Activated T-cell treated with anti-CD3 and anti-CD28 coated beads for 1 hour (primary cell): Measurements from ENCODE around the gene SH2B2.
"Not testable (repeated sequence)": the region's sequence is repeated elsewhere in the genome, so short reads cannot be mapped to it uniquely, and the experiment has no call there.

Experiments used
- DNase-seq: peaks from one replicate; pipeline ENCODE4 v3.0.0-alpha.2; 2020; ENCODE audit warnings: low read depth

The SH2B2 gene

GRCh38 chr7:102287111-102287980, 678 bp downstream of the SH2B2 start:
- no peak for DNase-seq

- DNase-seq = no peak
These were observed 1.3 kb downstream of the SH2B2 start for GRCh38 chr7:102287981-102288278.

- DNase-seq = no peak
These were observed 1.7 kb downstream of the SH2B2 start for GRCh38 chr7:102288285-102288930.

- DNase-seq = no peak
These were observed 2.4 kb downstream of the SH2B2 start for GRCh38 chr7:102289057-102289456.

- DNase-seq = no peak
These were observed 4.6 kb downstream of the SH2B2 start for GRCh38 chr7:102291056-102291915.

- no peak for DNase-seq
These were observed 5.2 kb downstream of the SH2B2 start for GRCh38 chr7:102291916-102292267.

- DNase-seq = no peak
These were observed 6.4 kb downstream of the SH2B2 start for GRCh38 chr7:102292813-102293798.

GRCh38 chr7:102294589-102294988, 7.9 kb downstream of the SH2B2 start:
- no peak for DNase-seq

GRCh38 chr7:102295346-102296178, 8.9 kb downstream of the SH2B2 start:
- DNase-seq = no peak

GRCh38 chr7:102296179-102296438, 9.4 kb downstream of the SH2B2 start:
- no peak for DNase-seq

GRCh38 chr7:102296514-102296913, 9.8 kb downstream of the SH2B2 start:
- no peak for DNase-seq

- DNase-seq = no peak
These were observed 11.0 kb downstream of the SH2B2 start for GRCh38 chr7:102297487-102298218.

- DNase-seq = no peak
These were observed 14.1 kb downstream of the SH2B2 start for GRCh38 chr7:102300643-102301221.

GRCh38 chr7:102301367-102301766, 14.7 kb downstream of the SH2B2 start:
- DNase-seq = not testable (repeated sequence)

- no peak for DNase-seq
These were observed 15.4 kb downstream of the SH2B2 start for GRCh38 chr7:102302025-102302424.

- DNase-seq = no peak
These were observed 17.2 kb downstream of the SH2B2 start for GRCh38 chr7:102303669-102304422.

- no peak for DNase-seq
These were observed 18.0 kb downstream of the SH2B2 start for GRCh38 chr7:102304668-102305067.

- DNase-seq = no peak
These were observed 19.0 kb downstream of the SH2B2 start for GRCh38 chr7:102305414-102306268.
